ENCODE data around the gene TTLL5. TPM values are rescaled to one million over a fixed set of nuclear protein-coding genes. Genes with fewer than 3 reads are reported as not detected.

TTLL5 gene
- total RNA-seq, 4 donors from 2014 or later: 32.4 to 183 (median 40.6) TPM

DNA sequence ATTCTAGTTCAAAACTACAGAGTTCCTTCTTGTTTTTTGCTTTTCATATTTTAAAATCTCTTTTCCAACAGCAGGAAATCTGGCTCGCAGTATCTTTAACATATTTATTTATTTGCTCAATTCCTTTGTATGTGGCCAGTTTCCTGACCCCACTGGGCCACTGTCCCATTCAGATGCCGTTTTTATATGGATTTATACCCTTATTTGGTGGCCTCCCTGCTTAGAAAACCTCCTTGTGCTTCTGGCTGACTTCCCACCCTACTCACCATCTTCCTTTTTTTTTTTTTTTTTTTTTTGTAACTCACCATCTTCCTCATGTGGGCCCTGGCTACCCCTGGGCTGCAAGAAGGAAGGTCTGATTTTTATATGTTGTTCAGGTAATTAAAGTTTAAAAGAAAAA is 53.9 kb downstream of the TTLL5 start:
- H3K27me3 ChIP-seq: no peaks in the 10 kb centered on the region
- H3K4me3 ChIP-seq: no peak overlapping the region
- H3K36me3 ChIP-seq: no peaks in the 10 kb centered on the region
- intact Hi-C loops (cut with DNase I; ENCODE audit: low total_unique reads): loop anchor here (10.0 kb wide), 1 partner anchor 260 kb away; no protein-coding TSS in a partner anchor
- H3K4me1 ChIP-seq: no peaks in the 10 kb centered on the region
- TF ChIP-seq POLR2A (IDR thresholded peaks at IDR 0.05): no peak
- TF ChIP-seq, protein P1, sequence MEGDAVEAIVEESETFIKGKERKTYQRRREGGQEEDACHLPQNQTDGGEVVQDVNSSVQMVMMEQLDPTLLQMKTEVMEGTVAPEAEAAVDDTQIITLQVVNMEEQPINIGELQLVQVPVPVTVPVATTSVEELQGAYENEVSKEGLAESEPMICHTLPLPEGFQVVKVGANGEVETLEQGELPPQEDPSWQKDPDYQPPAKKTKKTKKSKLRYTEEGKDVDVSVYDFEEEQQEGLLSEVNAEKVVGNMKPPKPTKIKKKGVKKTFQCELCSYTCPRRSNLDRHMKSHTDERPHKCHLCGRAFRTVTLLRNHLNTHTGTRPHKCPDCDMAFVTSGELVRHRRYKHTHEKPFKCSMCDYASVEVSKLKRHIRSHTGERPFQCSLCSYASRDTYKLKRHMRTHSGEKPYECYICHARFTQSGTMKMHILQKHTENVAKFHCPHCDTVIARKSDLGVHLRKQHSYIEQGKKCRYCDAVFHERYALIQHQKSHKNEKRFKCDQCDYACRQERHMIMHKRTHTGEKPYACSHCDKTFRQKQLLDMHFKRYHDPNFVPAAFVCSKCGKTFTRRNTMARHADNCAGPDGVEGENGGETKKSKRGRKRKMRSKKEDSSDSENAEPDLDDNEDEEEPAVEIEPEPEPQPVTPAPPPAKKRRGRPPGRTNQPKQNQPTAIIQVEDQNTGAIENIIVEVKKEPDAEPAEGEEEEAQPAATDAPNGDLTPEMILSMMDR (IDR thresholded peaks at IDR 0.05): no peak
- peak overlapping the region; percentile 38 to 69 for H3K27ac ChIP-seq
- no peaks in the 10 kb centered on the region for H3K9me3 ChIP-seq
- DNase-seq: peak in 1 of 2 donors; percentile 20

DNA sequence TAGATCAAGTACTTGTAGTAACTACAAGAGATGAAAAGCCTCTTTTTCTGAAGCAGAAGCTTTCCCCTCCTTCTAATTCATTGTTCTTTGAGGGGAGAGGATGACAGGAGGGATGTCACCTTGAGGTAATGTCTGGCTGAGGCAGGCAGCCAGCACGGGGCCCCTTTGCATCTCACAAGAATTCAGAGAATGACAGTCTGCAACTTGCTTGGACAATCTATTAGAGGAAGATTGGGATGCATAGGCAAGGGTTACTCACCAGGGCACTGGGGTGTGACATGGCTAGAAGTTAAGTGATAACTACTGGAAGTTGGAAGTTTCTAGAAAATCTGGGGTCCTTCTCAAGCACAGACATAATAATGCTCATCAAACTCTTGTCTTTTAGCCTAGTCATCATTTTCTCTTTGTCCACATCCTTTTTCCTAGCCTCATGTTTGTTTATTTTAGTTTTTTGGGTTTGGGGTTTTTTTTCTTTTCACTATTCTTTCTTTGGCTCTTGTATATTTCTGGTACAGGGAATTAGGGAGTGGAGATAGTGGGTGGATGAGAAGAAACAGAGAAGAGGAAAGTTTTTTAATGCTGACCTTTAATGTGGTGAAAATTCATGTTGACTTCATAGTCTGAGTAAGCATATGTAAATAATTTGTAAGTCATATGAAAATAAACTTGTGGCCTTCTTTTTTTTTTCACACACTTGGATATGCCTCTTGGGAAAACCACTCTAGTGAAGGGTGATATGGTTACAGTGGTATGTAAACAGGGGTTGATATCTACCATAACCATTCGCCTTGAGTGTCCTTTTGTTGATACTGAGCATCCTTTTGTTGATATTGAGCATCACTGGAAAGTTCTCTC is 55.1 kb downstream of the TTLL5 start:
- peak overlapping the region; percentile 1 to 69 for H3K27ac ChIP-seq
- no peaks in the 10 kb centered on the region for H3K4me1 ChIP-seq
- TF ChIP-seq, protein P1 (IDR thresholded peaks at IDR 0.05): no peak
- no peak for TF ChIP-seq POLR2A (IDR thresholded peaks at IDR 0.05)
- H3K27me3 ChIP-seq: no peaks in the 10 kb centered on the region
- H3K4me3 ChIP-seq: no peak overlapping the region
- DNase-seq: no peak
- intact Hi-C loops (cut with DNase I; ENCODE audit: low total_unique reads): loop anchor here (10.0 kb wide), 1 partner anchor 259 kb away; no protein-coding TSS in a partner anchor
- no peaks in the 10 kb centered on the region for H3K9me3 ChIP-seq
- H3K36me3 ChIP-seq: no peaks in the 10 kb centered on the region

DNA sequence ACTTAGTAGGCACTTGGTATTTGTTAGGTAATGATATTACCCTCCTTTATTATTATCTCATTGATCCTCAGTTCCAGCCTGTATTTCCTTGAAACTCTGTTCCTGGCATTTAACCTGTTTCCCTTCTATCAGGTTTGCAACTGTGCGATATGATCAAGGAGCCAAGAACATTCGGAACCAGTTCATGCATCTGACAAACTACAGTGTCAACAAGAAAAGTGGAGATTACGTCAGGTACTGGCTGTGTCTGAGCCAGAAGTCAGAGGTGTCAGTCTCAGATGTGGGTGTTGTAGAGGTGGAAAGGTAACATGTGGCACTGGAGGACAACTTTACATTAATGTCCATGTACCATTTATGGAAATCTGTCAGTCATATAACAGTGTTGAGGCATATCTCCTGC is 56.7 kb downstream of the TTLL5 start:
- DNase-seq: no peak
- TF ChIP-seq, protein P1 (IDR thresholded peaks at IDR 0.05): no peak
- TF ChIP-seq POLR2A (IDR thresholded peaks at IDR 0.05): no peak
- no peaks in the 10 kb centered on the region for H3K4me1 ChIP-seq
- intact Hi-C loops (cut with DNase I; ENCODE audit: low total_unique reads): loop anchor here (10.0 kb wide), 1 partner anchor 257 kb away; no protein-coding TSS in a partner anchor
- no peaks in the 10 kb centered on the region for H3K9me3 ChIP-seq
- peak overlapping the region in 1 of 2 donors; percentile 69 for H3K27ac ChIP-seq
- H3K27me3 ChIP-seq: no peaks in the 10 kb centered on the region
- no peak overlapping the region for H3K4me3 ChIP-seq
- H3K36me3 ChIP-seq: no peaks in the 10 kb centered on the region

DNA sequence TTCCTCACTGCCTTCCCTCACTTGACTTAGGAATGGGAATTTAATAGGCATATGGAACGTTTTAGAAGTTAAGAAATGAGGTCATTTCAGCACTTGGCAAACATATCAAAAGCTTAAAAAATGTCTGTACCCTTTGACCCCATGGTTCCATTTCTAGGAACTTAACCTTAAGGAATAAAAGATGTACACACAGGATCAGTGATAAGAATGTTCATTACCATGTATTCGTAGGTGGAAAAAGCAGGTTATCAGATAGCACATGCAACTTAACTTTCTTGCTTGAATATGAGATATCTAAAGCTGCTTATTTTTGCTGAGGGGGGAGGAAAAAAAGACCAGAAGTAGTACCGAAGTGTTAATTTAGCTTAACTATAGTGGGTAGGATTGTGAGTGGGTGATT is 57.2 kb downstream of the TTLL5 start:
- Histone ChIP-seq H3K4me3 (no peak overlapping the region), H3K9me3 (no peaks in the 10 kb centered on the region), H3K36me3 (no peaks in the 10 kb centered on the region), H3K4me1 (no peaks in the 10 kb centered on the region), H3K27ac (peak overlapping the region in 1 of 2 donors; percentile 69), H3K27me3 (no peaks in the 10 kb centered on the region)
- TF ChIP-seq POLR2A (IDR thresholded peaks at IDR 0.05): no peak
- TF ChIP-seq, protein P1 (IDR thresholded peaks at IDR 0.05): no peak
- intact Hi-C loops (cut with DNase I; ENCODE audit: low total_unique reads): loop anchor here (10.0 kb wide), 1 partner anchor 257 kb away; no protein-coding TSS in a partner anchor
- DNase-seq: no peak

DNA sequence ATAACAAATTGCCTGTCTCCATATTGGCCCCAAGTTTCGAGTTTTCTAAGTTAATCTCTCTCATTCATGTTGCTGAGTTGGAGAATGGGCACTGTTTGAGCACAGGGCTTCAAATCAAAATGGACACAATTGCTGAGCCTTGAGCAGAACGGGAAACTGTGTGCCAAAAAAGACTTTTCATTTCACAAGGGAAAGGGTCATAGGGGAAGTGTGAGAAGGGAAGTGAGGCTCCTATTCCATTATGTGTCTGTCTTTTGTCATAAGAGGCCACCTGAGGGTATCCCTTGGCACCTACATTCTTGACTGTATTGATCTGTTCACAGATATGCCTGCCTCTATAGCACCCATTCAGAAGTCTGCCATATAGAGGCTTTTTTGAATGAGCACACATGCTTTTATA is 59.1 kb downstream of the TTLL5 start:
- no peaks in the 10 kb centered on the region for H3K36me3 ChIP-seq
- H3K4me1 ChIP-seq: no peaks in the 10 kb centered on the region
- H3K27me3 ChIP-seq: no peaks in the 10 kb centered on the region
- intact Hi-C loops (cut with DNase I; ENCODE audit: low total_unique reads): no loop called here
- TF ChIP-seq, protein P1 (IDR thresholded peaks at IDR 0.05): no peak
- TF ChIP-seq POLR2A (IDR thresholded peaks at IDR 0.05): no peak
- no peak for DNase-seq
- peak overlapping the region; percentile 59 for H3K27ac ChIP-seq
- no peak overlapping the region for H3K4me3 ChIP-seq
- H3K9me3 ChIP-seq: no peaks in the 10 kb centered on the region
